Measurements from ENCODE around the gene FAM107A.

FAM107A gene

GRCh38 chr3:58518291-58518789 lies 58.9 kb downstream of the FAM107A start:
- no peak for DNase-seq (ENCODE audit: low read depth)

GRCh38 chr3:58514405-58514804 lies 62.8 kb downstream of the FAM107A start:
- no peak for DNase-seq (ENCODE audit: low read depth)
